ENCODE results near the gene SPSB1. TPM values are rescaled to one million over a fixed set of nuclear protein-coding genes. Genes with fewer than 3 reads are reported as not detected.

Gene SPSB1
- total and polyA plus RNA-seq, 10 of the 15 experiments (the other 5 are each of a cell fraction or from before 2014, with no cell fraction given), result 0.02 to 2.0 (median 0.90) TPM; not detected in 1

DNA sequence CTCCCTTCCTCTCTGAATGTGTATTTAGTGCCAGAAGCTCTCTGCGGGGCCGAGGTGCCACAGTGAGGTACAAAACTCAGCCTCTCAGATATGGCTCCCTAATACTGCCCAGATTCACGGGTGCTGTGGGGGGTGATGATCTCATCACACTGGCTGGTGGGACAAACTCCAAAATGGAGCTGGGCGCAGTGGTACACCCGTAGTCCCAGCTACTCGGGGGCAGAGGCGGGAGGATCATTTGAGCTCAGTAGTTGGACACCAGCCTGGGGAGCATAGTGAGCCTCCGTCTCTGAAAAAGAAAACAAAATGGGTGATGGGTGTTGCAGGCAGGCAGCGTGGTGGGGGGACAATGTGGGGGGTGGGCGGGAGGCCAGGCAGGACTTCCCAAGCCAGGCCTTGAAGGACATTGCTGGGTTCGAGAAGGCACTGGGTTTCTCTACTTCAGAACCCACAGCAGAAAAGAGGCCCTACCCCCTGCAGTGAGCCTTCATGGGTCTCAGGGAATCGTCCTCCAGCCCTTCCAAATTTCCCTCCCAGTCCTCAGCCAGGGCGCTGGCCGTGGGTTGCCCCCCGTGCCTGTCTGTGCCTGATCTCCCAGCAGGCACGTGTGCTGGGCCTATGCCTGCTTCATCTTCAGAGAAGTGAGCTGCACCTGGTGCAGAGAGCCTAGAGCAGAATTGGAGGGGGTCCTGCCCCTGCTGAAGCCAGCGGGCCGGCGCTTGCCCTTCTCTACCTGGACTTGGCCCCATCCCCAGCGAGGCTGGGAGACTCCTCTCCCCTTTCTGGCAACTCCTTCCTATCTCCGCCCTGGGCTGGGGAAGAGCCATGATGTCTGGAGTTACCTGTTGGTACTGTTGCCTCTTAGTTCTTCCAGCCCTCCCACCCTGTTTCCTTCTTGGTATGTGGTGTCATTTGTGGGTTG, 44.1 kb upstream of the SPSB1 start (continued):
- TF ChIP-seq SIN3A (IDR thresholded peaks at IDR 0.05; ENCODE audit: low read depth, low read length) (no peak), ATF2 (IDR thresholded peaks at IDR 0.05; ENCODE audit: low read length) (no peak), CEBPZ (IDR thresholded peaks at IDR 0.05; ENCODE audit: low read depth, low read length) (no peak)
- TF ChIP-seq, protein P1, sequence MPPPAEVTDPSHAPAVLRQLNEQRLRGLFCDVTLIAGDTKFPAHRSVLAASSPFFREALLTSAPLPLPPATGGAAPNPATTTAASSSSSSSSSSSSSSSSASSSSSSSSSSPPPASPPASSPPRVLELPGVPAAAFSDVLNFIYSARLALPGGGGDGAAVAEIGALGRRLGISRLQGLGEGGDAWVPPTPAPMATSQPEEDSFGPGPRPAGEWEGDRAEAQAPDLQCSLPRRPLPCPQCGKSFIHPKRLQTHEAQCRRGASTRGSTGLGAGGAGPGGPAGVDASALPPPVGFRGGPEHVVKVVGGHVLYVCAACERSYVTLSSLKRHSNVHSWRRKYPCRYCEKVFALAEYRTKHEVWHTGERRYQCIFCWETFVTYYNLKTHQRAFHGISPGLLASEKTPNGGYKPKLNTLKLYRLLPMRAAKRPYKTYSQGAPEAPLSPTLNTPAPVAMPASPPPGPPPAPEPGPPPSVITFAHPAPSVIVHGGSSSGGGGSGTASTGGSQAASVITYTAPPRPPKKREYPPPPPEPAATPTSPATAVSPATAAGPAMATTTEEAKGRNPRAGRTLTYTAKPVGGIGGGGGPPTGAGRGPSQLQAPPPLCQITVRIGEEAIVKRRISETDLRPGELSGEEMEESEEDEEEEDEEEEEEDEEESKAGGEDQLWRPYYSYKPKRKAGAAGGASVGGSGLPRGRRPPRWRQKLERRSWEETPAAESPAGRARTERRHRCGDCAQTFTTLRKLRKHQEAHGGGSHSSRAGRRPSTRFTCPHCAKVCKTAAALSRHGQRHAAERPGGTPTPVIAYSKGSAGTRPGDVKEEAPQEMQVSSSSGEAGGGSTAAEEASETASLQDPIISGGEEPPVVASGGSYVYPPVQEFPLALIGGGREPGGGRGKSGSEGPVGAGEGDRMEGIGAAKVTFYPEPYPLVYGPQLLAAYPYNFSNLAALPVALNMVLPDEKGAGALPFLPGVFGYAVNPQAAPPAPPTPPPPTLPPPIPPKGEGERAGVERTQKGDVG (CRISPR knock-in tag; IDR thresholded peaks at IDR 0.05), result no peak

All from GM12878 (cell line).